K562 (cell line): ENCODE results near the gene INO80.

ENCODE experiments used
- GTF2F1 ChIP-seq: IDR thresholded peaks from 2 replicates; pipeline ENCODE4 v1.6.1; 2011; ENCODE audit warnings: low read depth, low read length, improper control_type of control experiment
- SIRT6 ChIP-seq: IDR thresholded peaks from one replicate; pipeline ENCODE4 v1.6.1; 2012; ENCODE audit warnings: low read depth, mild to moderate bottlenecking, control low read depth, inconsistent platforms, low read length, moderate library complexity

- TF ChIP-seq SIRT6 = no peak
- no peak for TF ChIP-seq GTF2F1
Measured at GRCh38 chr15:40990080-40990479, 126.0 kb downstream of the INO80 start.
